HG03520 (cell line): ENCODE results near the gene SERPINB1.
"Not testable (repeated sequence)": the region's sequence is repeated elsewhere in the genome, so short reads cannot be mapped to it uniquely, and the experiment has no call there.

Experiments
- ATAC-seq: cut with Tn5 transposase; IDR thresholded peaks from one replicate; pipeline ENCODE4 v1.9.1; 2021; ENCODE audit warnings: mild to moderate bottlenecking, moderate library complexity; ENCODE audit not compliant: unreplicated experiment

The SERPINB1 gene

DNA sequence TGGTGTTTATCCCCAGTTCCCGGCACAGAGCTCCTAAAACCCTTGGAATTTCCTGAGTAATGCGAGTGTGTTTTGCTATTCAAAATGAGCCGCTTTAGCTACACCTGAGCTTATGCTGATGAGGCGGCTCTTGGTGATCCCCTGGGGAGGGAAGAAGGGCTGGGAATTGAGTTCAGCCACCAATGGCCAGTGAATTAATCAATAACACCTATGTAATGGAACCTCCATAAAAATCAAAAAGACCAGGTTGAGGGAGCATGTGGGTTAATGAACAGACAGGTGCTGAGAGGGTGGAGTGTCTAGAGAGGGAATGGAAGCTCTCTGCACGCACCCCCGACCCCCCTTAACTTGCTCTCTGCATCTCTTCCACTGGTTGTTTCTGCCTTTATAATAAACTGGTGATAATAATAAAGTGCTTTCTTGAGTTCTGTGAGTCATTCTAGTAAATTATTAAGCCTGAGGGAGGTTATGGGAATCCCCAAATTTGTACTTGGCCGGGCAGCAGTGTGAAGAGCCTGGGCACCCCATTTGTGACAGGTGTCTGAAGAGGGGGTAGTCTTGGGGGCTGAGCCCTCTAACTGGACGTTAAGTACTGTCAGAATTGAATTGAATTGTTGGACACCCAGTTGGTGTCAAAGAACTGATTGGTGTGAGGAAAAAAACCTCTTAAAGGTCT, 24.6 kb upstream of the SERPINB1 start:
- ATAC-seq, result peak; percentile 36

DNA sequence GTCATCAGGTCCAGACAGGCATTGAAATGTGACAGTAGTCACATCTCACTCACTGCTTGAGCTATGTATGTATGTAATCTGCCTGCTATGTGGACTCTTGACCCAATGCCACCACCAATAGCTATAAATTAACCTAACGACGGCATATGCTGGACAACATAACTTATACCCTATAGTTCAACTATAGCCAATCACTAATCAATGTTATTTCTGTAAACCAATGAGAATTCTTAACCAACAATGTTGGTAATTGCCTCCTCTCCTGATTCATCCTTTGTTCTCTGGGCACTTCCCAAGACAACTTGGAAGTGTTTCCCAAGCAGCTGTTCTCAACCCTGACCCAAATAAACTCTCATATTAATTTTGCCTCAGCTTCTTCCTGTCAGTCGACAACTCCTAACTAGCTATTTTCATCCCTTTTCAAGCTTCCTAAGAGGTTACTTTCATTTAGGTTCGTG, 24.1 kb upstream of the SERPINB1 start:
- ATAC-seq, result no peak

DNA sequence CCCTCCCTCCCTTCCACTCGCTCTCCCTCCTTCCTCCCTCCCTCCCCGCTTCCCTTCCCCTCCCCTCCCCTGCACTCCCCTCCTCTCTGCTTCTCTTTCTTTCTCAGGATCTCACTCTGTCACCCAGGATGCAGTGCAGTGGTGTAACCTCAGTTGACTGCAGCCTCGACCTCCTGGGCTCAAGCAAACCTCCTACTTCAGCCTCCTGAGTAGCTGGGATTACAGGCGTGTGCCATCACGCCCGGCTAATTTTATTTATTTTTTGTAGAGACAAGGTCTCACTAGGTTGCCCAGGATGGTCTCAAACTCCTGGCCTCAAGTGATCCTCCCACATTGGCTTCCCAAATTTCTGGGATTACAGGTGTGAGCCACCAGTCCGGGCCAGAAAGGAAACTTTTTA, 23.6 kb upstream of the SERPINB1 start:
- ATAC-seq, result no peak

DNA sequence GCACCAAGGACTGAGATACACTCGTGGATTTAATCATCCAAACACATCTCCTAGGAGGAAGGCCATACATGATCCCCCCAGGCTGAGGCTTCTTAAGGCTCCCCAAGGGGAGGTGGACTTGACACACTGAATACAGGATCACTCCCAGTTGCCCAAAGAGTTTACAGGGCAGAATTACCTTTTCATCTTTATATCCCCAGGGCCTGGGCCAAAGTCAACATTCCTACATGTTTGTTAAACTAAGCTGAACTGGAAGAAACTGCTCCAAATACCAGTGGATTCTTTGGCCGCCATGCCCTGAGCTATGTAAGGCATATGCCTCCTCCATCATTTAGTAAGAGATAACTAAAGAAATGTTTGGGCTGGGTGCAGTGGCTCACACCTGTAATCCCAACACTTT, 22.2 kb upstream of the SERPINB1 start:
- ATAC-seq, result no peak

DNA sequence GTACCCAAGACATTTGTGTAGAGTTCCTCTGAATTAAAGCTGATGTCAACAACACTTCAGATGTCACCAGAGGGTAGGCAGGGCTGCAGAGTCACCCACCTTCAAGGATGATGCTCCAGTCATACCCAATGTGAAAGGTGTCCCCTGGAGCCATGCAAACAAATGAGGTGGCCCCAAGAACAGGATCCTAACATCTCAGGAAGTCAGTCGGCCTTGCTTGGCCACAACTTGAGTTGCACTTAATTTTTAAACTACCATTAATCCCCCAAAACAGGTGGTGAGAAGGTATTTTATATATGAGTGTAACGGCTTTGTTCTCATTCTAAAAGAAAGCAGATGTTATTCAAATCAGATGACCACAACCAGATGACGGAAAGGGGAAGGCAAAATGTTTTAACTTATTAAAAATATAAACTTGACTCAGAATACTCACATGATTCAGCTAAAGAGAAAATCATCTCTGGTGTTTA, 21.1 kb upstream of the SERPINB1 start:
- ATAC-seq, result peak; percentile 45

DNA sequence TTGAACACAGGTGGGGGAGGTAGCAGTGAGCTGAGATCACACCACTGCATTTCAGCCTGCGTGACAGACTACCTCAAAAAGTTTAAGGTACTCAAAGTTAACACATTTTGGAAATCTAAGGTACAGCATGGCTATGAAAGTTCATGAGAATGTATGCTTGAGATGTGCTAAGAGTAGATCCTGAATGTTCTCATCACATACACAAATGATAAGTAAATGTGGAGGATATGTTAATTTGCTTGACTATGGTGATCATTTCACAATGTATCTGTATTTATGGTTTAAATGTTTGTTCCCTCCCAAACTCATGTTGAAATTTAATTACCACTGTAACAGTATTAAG, 20.1 kb upstream of the SERPINB1 start:
- no peak for ATAC-seq

DNA sequence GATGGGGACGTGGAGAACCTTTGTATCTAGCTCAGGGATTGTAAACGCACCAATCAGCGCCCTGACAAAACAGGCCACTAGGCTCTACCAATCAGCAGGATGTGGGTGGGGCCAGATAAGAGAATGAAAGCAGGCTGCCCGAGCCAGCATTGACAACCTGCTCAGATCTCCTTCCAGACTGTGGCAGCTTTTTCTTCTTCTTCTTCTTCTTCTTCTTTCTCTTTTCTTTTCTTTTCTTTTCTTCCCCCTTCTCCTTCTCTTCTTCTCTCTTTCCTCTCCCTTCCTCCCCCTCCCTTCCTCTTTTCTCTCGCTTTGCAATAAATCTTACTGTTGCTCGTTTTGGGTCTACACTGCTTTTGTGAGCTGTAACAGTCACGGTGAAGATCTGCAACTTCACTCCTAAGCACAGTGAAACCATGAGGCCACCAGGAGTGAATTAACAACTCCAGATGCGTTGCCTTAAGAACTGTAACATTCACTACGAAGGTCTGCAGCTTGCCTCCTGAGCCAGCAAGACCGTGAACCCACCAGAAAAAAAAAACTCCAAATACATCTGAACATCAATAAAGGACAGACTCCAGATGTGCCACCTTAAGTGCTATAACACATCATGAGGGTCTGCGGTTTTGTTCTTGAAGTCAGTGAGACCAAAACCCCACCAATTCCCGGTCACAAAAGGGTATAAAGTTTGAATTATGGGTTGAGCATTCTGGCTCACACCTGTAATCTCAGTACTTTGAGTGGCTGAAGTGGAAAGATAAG, 19.6 kb upstream of the SERPINB1 start:
- ATAC-seq, result no peak

DNA sequence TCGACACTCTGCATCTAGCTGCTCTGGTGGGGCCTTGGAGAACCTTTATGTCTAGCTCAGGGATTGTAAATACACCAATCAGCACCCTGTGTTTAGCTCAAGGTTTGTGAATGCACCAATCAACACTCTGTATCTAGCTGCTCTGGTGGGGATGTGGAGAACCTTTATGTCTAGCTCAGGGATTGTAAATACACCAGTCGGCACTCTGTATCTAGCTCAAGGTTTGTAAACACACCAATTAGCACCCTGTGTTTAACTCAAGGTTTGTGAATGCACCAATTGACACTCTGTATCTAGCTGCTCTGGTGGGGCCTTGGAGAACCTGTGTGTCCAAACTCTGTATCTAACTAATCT, 19.0 kb upstream of the SERPINB1 start:
- ATAC-seq, result not testable (repeated sequence)

DNA sequence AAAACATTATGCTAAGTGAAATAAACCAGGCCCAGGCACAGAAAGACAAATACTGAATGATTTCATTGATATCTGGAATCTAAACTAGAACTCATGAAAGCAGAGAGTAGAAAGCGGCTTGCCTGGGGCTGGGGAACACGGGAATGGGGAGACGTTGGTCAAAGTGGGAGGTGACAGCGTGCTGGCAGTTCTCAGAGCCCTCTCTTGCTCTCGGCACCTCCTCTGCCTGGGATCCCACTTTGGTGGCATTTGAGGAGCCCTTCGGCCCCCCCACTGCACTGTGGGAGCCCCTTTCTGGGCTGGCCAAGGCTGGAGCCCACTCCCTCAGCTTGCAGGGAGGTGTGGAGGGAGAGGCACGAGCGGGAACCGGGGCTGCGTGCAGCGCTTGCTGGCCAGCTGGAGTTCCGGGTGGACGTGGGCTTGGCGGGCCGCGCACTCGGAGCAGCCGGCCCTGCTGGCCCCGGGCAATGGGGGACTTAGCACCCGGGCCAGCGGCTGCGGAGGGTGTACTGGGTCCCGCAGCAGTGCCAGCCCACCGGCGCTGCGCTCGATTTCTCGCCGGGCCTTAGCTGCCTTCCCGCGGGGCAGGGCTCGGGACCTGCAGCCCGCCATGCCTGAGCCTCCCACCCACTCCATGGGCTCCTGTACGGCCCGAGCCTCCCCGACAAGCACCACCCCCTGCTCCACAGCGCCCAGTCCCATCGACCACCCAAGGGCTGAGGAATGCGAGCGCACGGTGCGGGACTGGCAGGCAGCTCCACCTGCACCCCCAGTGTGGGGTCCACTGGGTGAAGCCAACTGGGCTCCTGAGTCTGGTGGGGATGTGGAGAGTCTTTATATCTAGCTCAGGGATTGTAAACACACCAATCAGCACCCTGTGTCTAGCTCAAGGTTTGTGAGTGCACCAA, 18.4 kb upstream of the SERPINB1 start:
- ATAC-seq, result not testable (repeated sequence)

DNA sequence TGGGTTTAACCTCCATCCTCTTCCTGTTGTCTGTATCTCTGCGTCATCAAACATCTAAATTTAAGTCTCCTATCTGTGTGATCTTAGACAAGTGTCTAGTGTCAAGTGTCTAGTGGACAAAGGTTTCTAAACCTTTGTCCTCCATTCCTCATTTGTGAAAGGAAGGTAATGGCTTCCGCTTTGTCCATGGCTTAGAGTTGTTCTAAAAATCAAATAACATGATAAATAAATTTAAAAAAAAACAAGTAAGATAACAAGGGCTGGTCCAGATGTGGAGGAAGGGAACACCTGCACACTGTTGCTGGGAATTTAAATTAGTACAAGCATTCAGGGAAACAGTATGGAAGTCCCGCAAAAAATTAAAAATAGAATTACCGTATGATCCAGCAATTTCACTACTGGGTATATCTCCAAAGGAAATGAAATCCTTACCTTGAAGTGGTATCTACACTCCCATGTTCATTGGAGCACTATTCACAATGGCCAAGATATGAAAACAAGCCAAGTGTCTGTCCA, 17.6 kb upstream of the SERPINB1 start:
- ATAC-seq, result no peak

DNA sequence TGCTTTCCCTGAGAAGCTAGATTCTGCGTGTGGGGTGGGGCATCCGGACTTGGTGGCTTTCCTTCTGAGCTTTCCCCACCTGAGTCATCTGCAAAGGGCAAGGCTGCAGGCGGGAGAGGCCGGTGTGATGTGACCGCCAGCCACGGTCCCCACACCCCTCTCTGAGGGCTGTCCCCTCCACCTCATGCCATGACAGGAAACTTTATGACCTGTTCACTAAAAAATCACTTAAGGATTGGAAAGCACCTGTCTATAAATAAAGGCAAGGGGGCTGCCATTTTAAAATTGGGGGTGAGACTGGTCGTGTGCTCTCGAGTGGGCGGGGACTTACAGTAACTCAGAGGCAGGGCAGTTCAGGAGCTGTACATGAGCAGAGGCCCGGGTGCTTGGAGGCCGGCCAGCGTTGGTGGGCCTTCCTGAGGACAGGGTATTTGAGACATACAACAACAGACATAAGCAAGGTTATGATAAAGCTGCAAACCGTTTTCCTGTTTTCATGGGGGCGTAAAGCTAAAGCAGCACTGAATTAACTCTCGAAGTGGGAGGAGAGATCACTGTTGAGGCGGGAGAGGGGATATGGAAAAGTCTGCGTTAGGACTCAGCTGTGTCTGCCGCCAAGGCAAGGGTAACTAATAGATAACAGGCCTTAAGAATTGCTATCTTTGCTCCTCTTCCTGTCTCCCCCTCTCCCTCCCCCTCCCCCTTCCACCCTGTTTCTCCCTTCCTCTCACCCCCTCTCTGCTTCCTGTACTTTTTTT, 16.1 kb upstream of the SERPINB1 start:
- ATAC-seq, result peak; percentile 41

DNA sequence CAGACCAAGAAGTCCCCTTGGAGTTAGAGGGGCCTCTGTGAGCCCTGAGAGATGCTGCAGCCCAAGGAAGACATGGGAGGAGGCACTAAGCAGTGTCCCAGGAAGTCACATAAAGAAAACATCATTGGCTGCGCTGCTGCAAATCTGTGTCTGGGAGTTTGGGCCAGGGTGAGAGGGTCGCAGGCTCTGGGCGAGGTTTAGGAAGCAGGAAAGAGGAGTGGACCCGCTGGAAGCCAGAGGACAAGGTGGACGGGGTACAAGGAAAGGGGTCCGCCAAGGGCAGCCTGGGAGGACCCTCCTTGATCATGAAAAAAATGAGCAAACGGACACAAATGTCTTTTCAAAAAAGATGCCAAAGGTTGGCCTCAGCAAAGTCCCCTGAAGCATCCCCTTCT, 15.5 kb upstream of the SERPINB1 start:
- ATAC-seq, result no peak

DNA sequence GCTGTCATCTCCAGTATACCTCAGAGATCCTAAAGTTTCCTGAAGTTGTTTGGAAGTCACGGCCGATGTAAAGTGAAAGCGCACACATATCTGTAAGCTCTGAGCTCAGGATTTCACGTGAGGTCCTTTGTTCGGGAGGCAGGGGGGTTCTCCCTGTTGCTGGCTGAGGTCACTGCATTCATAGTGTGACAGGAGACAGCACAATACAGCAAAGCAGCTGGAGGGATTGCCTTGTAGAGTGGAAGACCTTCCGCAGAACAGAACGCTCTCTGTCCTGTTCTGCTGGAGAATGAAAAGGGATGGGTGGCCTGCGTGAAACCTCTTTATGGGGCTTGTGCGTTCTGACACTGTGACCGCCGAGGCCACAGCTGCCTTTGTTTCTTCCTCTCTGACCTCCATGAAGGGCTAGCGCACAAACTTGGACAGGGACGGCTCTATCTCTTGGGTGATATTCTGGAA, 13.4 kb upstream of the SERPINB1 start:
- no peak for ATAC-seq

DNA sequence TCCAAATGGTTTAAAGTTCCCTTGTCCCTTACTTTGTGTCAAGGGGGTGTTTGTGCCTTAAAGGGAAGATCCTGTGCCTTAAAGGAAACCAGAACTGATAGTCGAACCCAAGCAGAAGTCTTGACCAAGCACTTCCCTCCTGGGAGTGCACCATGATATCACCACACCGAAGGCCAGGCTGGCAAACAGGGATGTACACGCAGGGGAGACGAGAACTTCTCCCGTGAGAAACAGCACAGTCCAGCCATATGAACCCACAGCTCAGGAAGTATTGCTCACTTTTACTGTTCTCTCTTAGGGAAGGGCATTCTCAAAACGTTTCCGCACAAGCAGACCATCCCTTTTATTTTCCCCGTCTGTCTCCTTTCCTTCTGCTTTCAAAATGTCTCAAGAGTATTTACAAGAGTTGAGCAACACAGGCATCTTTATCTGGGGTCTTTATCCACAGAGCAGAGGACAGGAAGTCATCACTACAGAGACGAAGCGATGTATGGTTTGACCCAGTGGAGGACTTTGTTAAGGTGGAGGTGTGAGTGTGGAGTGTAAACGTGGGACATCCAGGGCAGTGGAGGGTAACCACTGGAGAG, 12.8 kb upstream of the SERPINB1 start:
- ATAC-seq, result no peak

DNA sequence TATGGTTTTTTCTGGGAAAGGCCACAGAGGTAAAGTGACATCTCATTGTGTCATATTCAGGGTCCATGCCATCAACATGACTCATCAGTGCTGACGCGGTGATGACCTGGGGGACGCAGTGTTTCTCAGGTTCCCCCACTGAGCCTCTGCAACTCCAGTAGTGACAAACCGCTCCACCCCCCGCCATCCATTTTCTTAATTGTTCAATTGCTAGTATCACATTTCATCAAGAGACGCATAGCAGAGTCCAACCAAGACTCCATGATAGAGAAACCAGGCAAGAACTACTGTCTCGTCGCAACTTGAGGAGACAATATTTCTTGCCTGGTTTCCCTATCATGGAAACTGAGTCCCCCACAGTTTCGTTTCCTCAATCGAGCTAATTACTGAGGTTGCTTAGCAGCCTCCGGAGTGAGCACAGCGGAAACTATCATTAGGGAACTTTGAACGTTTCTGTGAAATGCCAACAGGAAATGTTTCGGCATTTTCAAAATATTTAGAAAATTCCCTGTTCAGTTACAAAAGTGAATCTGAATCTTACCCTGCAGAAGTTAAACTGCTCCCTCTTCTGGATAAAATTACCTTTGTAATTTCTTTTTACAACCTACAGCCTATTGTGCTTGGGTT, 12.2 kb upstream of the SERPINB1 start:
- no peak for ATAC-seq

DNA sequence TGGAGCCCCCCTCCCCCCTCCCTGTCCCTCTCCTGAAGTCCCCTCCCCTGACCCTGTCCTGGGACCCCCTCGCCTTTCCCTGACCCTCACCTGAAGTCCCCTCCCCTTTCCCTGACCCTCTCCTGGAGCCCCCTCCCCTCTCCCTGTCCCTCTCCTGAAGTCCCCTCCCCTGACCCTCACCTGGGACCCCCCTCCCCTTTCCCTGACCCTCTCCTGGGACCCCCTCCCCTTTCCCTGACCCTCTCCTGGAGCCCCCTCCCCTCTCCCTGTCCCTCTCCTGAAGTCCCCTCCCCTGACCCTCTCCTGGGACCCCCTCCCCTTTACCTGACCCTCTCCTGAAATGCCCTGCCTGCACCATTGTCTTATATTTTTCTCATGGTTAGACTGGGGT, 11.7 kb upstream of the SERPINB1 start:
- ATAC-seq, result not testable (repeated sequence)

DNA sequence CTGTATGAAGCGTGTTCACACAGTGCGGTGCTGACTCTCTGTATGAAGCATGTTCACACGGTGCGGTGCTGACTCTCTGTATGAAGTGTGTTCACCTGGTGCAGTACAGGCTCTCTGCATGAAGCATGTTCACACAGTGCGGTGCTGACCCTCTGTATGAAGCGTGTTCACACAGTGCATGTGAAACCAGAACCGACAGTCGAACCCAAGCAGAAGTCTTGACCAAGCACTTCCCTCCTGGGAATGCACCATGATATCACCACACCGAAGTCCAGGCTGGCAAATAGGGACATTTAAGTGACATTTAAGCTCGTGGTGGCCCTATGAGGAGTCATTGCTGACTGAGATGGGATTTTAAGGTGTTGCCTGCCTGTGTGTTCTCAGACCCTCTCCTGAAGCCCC, 11.3 kb upstream of the SERPINB1 start:
- ATAC-seq, result no peak

DNA sequence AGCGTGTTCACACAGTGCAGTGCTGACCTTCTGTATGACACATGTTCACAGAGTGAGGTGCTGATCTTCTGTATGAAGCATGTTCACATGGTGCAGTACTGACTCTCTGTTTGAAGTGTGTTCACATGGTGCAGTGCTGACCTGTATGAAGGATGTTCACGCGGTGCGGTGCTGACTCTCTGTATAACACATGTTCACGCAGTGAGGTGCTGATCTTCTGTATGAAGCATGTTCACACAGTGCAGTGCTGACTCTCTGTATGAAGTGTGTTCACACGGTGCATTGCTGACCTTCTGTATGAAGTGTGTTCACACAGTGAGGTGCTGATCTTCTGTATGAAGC, 10.8 kb upstream of the SERPINB1 start:
- ATAC-seq, result no peak

DNA sequence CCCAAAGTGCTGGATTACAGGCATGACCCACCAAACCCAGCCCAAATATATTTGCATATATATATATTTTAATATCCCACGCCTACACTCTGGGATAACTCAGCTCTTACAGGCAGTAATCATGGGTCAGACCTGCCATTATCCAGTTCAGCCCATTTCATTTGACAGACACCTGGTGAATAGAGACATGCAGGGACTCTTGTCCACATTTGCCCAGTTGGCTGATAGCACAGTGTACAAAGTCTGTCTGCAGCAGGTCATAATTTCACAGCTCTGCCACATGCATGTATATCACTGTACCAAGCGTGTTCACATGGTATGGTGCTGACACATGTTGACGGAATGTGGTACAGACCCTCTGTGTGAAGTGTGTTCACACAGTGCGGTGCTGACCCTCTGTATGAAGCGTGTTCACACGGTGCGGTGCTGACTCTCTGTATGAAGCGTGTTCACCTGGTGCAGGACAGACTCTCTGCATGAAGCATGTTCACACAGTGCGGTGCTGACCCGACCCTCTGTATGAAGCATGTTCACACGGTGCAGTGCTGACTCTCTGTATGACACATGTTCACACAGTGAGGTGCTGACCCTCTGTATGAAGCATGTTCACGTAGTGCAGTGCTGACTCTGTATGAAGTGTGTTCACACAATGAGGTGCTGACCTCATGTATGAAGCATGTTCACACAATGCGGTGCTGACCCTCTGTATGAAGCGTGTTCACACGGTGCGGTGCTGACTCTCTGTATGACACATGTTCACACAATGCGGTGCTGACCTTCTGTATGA, 10.3 kb upstream of the SERPINB1 start:
- no peak for ATAC-seq
